Putamen (tissue), 1 donor: Measurements from ENCODE around the gene TMEM95.

Source experiments
- DNase-seq: peaks from one replicate; pipeline ENCODE4 v3.0.0-alpha.2; 2016; ENCODE audit warnings: low spot score

Gene TMEM95

DNA sequence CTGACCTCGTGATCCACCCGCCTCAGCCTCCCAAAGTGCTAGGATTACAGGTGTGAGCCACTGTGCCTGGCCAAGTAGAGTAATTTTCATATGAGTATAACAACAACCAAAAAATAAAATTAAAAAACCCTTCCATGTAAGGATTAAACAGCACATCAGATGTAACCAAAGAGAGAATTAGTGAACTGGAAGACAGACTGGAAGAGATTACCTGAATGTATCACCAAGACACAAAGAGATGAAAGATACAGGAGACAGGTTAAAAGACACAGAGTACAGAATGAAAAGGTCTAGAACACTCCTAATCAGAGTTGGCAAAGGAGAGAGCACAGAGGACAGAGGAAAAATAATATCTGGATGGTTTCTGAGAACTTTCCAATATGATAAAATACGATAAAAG is 24.2 kb downstream of the TMEM95 start:
- no peak for DNase-seq

GRCh38 chr17:7380321-7380720 is 25.4 kb downstream of the TMEM95 start:
- DNase-seq: no peak

DNA sequence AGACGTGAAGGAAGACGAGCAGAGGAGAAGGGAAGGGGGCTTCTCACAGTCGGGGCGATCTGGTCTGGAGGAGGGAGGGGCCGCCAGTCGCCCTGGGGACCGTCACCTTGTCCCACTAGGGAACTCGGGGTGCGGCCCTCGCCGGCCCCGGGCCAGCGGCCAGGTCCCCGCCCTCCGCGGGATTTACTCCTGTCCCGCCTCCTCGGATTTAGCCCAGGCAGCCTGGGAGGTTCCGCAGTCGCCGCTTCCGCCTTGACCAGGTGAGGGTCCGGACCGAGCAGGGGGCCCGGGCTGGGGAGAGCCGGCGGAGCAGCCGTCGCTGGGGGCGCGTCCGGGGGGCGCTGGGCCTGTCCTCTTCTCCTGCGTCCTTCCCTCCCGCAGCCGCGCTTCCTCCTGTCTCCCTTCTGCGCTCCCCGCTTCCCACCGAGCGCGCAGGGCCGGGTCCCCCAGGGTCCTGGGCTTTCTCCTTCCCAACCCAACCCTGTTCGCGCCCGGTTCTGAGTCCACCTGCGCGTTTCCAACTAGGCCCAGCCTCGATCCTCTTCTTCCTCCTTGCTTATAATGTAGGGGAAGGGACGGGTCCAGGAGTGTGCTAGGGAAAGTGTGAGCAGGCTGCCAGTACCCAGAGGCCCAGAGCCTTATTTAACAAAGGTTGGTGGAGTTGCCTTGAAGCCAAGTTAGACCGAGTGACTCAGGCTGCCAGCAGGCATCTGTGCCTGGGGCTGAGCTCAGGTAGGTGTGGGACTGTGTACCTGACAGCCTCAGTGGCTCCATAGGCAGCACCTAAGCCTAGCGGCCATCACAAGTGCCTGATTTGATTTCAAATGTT is 26.1 kb downstream of the TMEM95 start, which contains the start of gene TNK1:
TSS of gene TNK1 (plus strand) at position 235 of the 829 bp plus-strand sequence. CDS start 1,838 bp downstream, outside the sequence.
- DNase-seq: no peak

DNA sequence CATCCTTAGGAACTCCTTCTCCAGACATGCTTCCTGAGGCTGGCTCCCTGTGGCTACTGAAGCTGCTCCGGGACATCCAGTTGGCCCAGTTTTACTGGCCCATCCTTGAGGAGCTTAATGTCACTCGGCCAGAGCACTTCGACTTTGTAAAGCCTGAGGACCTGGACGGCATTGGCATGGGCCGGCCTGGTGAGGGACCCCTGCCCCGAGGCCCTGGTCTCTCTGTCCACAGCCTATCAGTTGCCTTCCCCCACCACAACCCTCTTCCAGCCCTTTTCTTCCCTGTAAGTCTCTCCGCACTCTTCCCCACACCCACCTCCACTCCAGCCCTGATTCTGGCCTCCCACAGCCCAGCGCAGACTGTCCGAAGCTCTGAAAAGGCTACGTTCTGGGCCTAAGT is 27.9 kb downstream of the TMEM95 start:
- DNase-seq: no peak

DNA sequence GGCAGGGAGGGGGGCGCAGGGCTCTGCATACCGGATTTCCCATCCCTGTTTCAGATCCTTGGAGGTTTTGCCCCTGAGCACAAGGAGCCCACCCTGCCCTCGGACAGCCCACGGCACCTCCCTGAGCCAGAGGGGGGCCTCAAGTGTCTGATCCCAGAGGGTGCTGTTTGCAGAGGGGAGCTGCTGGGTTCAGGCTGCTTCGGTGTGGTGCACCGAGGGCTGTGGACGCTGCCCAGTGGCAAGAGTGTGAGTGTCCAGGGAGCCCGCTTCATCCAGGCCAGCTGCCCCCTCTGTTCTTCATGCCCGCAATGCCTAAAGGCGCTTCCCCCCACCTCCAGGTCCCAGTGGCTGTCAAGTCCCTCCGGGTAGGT is 28.4 kb downstream of the TMEM95 start:
- no peak for DNase-seq

GRCh38 chr17:7383742-7384488 is 29.0 kb downstream of the TMEM95 start:
- peak; percentile 56 for DNase-seq

- DNase-seq: no peak
Measured at GRCh38 chr17:7384489-7385081, 29.6 kb downstream of the TMEM95 start.

DNA sequence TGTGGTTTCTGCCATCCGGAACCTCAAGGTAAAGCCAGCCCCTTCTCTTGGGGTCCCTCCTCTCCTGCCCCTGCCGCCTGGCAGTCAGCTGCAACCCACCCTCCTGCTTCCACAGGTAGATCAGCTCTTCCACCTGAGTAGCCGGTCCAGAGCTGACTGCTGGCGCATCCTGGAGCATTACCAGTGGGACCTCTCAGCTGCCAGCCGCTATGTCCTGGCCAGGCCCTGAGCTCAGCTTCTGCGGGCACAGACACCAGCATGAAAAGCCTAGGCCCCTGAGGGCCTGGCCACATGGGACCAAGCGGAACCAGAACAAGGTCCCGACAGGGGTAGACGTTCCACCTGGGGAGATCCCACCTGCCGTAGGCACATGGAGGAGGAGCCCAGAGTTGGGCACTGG is 33.9 kb downstream of the TMEM95 start:
- no peak for DNase-seq

DNA sequence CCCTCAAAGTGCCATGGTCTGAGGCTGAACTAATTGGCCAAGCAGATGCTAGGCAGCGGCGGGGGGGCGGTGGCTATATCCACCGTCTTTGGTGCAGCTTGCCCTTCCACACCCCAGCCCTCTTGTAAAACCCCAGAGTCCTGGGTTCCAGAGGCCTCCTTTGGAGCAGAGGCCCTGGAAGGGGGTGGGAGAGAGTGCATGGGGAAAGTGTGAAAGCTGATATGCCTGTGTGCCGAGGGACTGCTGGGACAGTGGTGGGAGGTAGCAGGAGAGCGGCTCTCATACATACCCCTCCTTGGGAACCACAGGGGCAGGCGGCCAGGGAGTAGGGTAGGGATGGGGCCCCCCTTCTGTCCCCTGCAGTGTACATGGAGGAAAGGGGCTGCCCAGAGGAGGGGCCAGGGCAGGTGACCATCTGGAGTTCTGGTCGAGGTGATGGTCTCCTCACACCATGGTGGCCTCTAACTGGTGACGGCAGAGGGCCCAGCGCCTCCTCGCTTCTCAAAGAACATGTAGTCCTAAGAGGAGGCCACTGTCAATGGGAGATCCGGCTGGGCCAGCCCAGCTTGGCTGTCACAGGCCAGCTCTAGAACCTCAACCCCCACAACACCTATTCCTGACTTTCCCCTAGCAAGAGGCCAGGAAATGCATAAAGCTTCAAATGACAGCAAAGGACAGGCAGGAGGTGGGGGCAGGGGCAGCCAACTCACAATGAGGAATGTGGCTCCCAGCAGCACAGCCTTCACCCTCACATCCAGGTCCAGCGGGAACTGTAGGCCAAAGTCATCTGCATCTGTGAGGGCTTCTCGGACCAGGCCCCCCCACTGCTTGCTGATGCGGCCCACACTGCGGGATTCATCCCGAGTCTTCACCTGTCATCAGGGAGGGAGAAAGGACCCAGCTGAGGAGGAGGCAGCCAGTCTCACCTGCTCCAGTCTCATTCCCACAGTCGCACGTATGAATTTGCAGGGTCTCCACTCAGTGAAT is 35.3 kb downstream of the TMEM95 start:
- DNase-seq: no peak

DNA sequence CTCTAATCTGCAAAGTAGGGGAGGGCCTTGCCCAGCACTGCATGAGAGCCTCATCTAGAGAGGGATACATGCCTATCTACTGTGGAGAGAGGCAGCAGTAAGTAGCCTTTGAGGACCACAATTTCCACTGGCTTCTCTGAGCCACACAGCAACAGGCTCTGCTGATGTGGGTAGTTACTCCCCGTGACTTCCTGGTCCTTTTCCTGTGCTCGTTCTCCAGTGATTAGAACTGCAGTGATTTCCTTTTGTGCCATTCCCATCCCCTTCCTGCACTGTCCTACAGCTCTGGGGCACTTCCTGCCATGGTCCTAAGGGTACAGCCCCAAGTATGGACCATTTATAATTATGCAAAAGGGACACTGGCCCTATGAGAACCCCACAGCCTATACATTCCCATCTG is 36.4 kb downstream of the TMEM95 start:
- DNase-seq: no peak

- DNase-seq: no peak
Measured at GRCh38 chr17:7392696-7393612, 38.0 kb downstream of the TMEM95 start.

- DNase-seq: no peak
Measured at GRCh38 chr17:7393613-7394451, 38.9 kb downstream of the TMEM95 start.

- DNase-seq: peak; percentile 79
Measured at GRCh38 chr17:7394452-7395191, 39.7 kb downstream of the TMEM95 start, which contains the start of gene PLSCR3. Gene PLSCR3 (minus strand): TSS chr17:7394525. CDS start chr17:7394110, 415 bp downstream.

DNA sequence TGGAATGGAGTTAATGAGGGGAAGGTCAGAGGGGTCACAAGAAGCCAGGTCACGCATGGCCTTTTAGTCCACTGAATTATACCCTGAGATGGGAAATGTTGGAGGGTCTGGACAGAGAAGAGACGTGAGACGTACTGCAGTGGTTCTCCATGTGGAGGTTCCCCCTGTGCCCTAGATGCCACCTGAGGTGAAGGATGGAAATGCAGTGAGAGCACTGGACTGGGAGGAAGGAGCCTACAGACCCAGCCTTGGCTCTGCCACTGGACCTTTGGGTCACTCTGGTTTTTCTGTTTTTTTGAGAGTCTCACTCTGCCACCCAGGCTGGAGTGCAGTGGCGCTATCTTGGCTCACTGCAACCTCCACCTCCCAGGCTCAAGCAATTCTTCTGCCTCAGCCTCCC is 41.2 kb downstream of the TMEM95 start:
- no peak for DNase-seq

- DNase-seq: no peak
Measured at GRCh38 chr17:7398612-7399011, 43.7 kb downstream of the TMEM95 start.

DNA sequence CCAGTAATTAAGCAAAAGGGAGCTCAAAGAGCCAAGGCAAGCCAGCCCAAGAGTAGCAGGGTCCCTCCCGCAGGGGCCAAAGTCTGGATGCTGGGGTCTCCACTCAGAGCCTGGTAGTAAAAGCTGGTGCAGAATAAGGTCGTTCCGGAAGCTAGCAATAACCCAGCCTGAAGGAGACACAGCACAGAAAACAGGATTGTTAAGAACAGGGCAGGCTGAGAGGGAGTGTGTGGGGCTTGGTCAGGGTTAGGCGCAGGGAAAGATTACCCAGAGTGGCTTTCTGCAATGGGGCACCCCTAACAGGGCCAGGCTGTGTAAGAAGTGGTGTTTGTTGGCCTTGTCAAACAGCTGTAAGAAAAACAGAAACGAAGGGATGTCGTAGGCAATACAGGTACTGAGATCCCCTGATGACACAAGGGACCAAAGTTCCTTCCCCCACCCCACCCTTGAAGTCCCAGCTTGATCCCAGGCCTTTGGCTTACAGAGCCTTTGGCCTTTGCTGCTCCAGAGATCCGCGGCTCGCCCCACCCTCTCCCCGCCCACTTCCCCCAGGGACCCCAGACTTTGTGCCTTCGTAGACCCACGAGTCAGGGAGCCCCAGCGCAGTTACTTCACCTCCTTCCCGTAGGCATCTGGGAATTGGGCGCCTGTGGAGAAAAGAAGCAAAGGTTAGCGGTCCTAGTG is 48.2 kb downstream of the TMEM95 start:
- DNase-seq: no peak

GRCh38 chr17:7403727-7403976 is 48.7 kb downstream of the TMEM95 start:
- DNase-seq: no peak

DNA sequence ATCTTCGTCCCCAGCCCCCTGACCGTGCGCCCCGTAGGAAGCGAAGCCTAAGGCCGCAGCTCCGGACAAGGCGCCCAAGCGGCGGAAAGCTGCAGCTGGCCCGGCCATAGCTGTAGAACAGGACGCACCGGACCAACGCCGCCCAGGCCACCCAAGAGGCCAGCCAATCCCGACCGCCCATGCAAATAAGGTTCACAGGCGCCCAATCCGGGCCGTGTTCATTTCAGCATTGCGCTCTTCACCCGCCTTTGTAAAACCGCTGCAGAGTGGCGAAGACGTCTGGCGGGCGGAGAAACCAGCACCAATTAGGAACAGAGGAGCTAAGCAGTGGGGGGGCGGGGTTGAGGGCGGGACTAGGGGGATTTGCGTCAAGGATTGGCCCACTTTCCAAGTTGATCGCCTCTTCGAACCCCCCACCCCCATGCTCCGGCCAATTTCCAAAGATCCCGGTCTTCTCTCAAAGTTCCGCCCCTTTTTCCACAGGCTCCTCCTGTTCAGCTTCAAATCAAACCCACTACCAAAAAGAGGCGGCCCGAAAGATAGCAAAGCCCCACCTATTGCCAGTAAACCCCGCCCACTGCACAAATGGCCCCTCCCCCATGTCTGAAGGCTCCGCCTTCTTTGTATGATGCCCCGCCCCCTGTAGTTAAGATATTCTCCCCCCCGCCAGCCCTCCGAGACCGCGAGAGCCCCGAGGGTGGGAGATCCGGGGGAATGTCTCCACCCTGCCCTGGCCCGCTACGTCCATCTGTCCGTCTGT is 49.2 kb downstream of the TMEM95 start, which contains the start of gene TMEM256:
TSS of gene TMEM256 (minus strand) at position 121 of the 760 bp plus-strand sequence. CDS start at position 108, 13 bp downstream.
- peak; percentile 100 for DNase-seq
